KMS-11 (cell line): ENCODE data around the gene TRIM3.

Experiments used
- H2AFZ ChIP-seq: fragments of 200-600 bp; sonication (generic); 2 replicates; pipeline ENCODE4 v1.6.1; 2016; ENCODE audit warnings: antibody characterized with exemption, mixed run types, low read depth
- H3K27ac ChIP-seq: fragments of 200-600 bp; sonication (generic); 2 replicates; pipeline ENCODE4 v1.6.1; 2016; ENCODE audit warnings: mild to moderate bottlenecking, mixed run types
- H3K27me3 ChIP-seq: fragments of 200-600 bp; sonication (generic); 2 replicates; pipeline ENCODE4 v1.6.1; 2017; ENCODE audit warnings: mild to moderate bottlenecking, low read depth, mixed run types, moderate library complexity; ENCODE audit not compliant: insufficient read depth
- H3K36me3 ChIP-seq: fragments of 200-600 bp; sonication (generic); 2 replicates; pipeline ENCODE4 v1.6.1; 2017; ENCODE audit warnings: mild to moderate bottlenecking, mixed run types; ENCODE audit not compliant: insufficient read depth
- H3K4me1 ChIP-seq: fragments of 200-600 bp; sonication (generic); 2 replicates; pipeline ENCODE4 v1.6.1; 2016; ENCODE audit warnings: mild to moderate bottlenecking, low read depth, mixed run types; ENCODE audit not compliant: poor library complexity, severe bottlenecking
- H3K4me2 ChIP-seq: fragments of 200-600 bp; sonication (generic); 2 replicates; pipeline ENCODE4 v1.7.0; 2016; ENCODE audit warnings: mild to moderate bottlenecking, mixed run types
- H3K4me3 ChIP-seq: fragments of 200-600 bp; sonication (generic); IDR thresholded peaks from 2 replicates; pipeline ENCODE4 v1.6.1; 2017; ENCODE audit warnings: low read depth, low read length, mixed read lengths; ENCODE audit not compliant: insufficient read depth
- H3K79me2 ChIP-seq: fragments of 200-600 bp; sonication (generic); 2 replicates; pipeline ENCODE4 v1.6.1; 2016; ENCODE audit warnings: low read depth, mixed run types; ENCODE audit not compliant: insufficient read depth
- H3K9ac ChIP-seq: fragments of 200-600 bp; sonication (generic); 2 replicates; pipeline ENCODE4 v1.6.1; 2016; ENCODE audit warnings: mild to moderate bottlenecking, mixed run types
- H4K20me1 ChIP-seq: fragments of 200-600 bp; sonication (generic); 2 replicates; pipeline ENCODE4 v1.6.1; 2016; ENCODE audit warnings: mild to moderate bottlenecking, mixed run types; ENCODE audit not compliant: insufficient read depth
- TF ChIP-seq, protein P1 (sequence below): fragments of 200-600 bp; sonication (generic); conservative IDR thresholded peaks from 2 replicates; pipeline ENCODE4 v1.6.1; 2017; ENCODE audit warnings: low read depth, mild to moderate bottlenecking, antibody characterized with exemption, low read length, moderate library complexity, mixed read lengths

TRIM3 gene

DNA sequence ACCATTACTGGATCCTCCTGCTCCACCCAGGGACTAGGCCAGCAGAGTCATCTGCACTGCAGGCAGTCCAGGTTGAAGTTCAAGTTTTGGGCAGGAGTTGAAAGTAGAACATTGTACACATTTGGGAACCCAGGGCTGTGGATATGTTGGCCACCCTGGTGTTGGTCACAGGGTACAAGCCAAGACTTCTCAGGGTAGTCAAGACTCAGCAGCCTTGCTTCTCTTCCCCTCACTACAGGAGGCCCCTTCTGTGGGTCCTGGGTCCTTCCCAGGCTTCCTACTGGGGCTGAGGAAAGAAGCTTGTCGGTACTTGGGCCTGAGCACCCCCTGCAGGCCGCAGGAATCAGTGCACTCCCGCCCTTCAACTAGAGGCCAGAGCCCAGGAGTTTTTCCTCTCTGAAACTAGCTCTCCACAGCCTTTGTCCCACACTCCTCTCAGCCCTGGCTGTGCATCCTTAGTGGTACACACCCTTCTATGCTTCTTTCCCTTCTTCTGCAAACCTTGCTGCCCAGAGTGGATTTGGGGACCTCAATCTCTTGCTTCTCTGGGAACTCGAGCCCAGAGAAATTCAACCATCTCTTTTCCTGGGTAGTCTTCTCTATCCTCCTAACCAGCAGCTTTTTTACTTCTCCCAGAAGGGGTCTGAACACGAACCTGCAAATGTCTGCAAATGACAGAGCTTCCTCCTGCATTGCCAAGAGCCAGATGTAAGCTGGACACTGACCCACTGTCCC is 30.3 kb downstream of the TRIM3 start:
- Histone ChIP-seq H3K79me2 (no peaks in the 10 kb centered on the region), H3K9ac (no peak overlapping the region), H3K4me2 (no peak overlapping the region), H2AFZ (no peak overlapping the region), H4K20me1 (no peaks in the 10 kb centered on the region), H3K27me3 (no peaks in the 10 kb centered on the region), H3K4me1 (no peaks in the 10 kb centered on the region), H3K4me3 (no peak overlapping the region), H3K36me3 (no peaks in the 10 kb centered on the region), H3K27ac (no peak overlapping the region)
- TF ChIP-seq, protein P1, sequence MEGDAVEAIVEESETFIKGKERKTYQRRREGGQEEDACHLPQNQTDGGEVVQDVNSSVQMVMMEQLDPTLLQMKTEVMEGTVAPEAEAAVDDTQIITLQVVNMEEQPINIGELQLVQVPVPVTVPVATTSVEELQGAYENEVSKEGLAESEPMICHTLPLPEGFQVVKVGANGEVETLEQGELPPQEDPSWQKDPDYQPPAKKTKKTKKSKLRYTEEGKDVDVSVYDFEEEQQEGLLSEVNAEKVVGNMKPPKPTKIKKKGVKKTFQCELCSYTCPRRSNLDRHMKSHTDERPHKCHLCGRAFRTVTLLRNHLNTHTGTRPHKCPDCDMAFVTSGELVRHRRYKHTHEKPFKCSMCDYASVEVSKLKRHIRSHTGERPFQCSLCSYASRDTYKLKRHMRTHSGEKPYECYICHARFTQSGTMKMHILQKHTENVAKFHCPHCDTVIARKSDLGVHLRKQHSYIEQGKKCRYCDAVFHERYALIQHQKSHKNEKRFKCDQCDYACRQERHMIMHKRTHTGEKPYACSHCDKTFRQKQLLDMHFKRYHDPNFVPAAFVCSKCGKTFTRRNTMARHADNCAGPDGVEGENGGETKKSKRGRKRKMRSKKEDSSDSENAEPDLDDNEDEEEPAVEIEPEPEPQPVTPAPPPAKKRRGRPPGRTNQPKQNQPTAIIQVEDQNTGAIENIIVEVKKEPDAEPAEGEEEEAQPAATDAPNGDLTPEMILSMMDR = peak; percentile 74

DNA sequence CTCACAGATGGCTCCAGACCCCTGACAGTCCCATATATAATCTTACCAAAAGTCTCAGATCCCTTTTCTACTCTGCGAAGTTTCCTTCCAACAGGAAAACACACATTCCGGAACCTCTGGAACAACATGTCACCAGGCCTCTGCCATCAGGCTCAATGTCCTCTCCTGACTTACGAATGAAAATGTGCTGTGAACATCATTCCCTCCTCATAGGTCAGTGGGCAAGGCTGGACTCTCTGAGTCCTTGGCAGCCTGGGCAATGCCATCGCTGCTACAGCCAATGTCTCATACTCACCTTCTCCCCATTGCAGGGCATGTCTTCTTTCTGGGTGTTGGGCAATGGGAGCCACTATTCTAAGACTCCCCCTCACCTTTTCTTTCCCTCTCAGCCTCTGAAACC is 31.3 kb downstream of the TRIM3 start:
- Histone ChIP-seq H3K9ac (no peak overlapping the region), H3K36me3 (no peaks in the 10 kb centered on the region), H3K79me2 (no peaks in the 10 kb centered on the region), H4K20me1 (no peaks in the 10 kb centered on the region), H3K4me1 (no peaks in the 10 kb centered on the region), H3K4me3 (no peak overlapping the region), H3K27me3 (no peaks in the 10 kb centered on the region), H3K4me2 (no peak overlapping the region), H2AFZ (no peak overlapping the region), H3K27ac (no peak overlapping the region)
- TF ChIP-seq, protein P1 = no peak

DNA sequence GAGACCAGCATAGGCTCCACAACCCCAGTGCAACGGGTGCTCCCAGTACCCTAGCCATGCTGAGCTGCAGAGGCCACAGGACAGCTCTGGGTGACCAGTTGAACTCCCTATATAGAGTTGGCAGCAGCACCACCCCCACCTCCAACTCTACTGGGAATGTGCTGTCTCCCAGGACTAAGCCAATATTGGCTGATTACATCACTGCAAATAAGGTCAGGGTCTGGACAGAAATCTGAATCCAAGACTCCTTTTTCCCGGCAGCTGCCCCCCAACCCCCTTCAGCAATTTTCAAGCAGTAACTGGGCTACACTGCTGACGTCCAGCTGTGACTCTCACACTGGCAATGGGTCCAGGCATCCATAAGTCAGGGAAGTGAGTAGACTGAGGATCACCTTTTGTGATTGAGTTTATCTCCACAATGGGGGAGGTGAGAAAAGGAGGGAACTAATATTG is 32.8 kb downstream of the TRIM3 start, which contains the start of gene HPX:
TSS of gene HPX (minus strand) at position 82 of the 453 bp plus-strand sequence. CDS start at position 58, 24 bp downstream.
- TF ChIP-seq, protein P1 = no peak
- Histone ChIP-seq H3K27me3 (no peaks in the 10 kb centered on the region), H3K27ac (no peak within 1 kb of the TSS), H3K4me1 (no peaks in the 10 kb centered on the region), H4K20me1 (no peaks in the 10 kb centered on the region), H3K4me2 (no peak within 1 kb of the TSS), H3K4me3 (no peak within 1 kb of the TSS), H3K36me3 (no peaks in the 10 kb centered on the region), H2AFZ (no peak within 1 kb of the TSS), H3K79me2 (no peaks in the 10 kb centered on the region), H3K9ac (no peak within 1 kb of the TSS)

DNA sequence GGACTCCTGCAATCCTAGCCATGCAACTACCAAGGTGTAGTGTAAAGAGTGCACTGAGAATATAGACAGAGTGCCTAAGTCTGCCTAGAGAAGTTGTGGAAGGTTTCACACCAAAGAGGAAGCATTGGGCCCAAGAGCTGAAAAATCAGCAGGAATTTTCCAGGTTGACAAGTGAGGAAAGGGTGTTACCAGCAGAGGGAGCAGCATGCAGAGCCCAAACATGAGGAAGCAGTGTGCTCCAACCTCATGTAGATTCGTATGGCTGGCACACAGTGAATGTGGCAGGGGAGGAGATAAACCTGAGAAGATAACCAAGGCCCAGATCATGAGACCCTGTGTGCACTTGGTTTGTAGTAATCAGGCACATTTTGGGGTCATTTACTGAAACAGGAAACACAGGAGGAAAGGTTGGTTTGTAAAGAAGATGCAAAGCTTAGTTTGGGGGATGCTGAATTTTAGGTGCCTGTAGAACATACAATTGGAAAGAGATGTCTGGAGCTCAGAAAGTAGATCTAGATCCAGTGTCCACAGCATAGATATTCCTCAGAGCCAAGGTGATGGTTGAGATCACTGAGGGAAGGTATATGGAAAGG is 34.7 kb downstream of the TRIM3 start:
- Histone ChIP-seq H3K4me1 (no peaks in the 10 kb centered on the region), H3K4me2 (no peak overlapping the region), H4K20me1 (no peaks in the 10 kb centered on the region), H3K79me2 (no peaks in the 10 kb centered on the region), H3K4me3 (no peak overlapping the region), H3K27ac (no peak overlapping the region), H3K27me3 (no peaks in the 10 kb centered on the region), H3K36me3 (no peaks in the 10 kb centered on the region), H3K9ac (no peak overlapping the region), H2AFZ (peak overlapping the region; percentile 14; the same call in 1 of the 2 replicates)
- TF ChIP-seq, protein P1 = peak; percentile 65
